Measurements from ENCODE around the gene FNBP1.
"Not testable (repeated sequence)": the region's sequence is repeated elsewhere in the genome, so short reads cannot be mapped to it uniquely, and the experiment has no call there.

Gene FNBP1

DNA sequence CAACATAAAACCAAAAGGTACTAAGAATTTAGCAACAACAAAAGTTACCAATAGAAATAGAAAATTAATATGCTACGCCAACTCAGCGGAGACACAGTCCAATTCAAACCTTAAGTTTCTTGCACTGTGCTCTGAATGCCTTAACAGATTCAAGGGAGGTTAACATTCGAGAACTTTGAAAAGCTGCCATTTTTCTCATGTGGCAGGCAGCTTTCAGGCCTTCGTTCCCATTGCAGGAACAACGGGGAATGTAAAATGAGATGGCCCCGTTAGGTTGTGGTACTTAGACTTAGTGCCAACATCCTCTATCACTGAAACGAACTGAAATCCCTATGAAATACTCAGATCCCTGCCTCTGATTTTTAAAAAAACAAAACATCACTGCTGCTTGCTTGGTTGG lies 22.4 kb downstream of the FNBP1 start:
- no peak for DNase-seq

DNA sequence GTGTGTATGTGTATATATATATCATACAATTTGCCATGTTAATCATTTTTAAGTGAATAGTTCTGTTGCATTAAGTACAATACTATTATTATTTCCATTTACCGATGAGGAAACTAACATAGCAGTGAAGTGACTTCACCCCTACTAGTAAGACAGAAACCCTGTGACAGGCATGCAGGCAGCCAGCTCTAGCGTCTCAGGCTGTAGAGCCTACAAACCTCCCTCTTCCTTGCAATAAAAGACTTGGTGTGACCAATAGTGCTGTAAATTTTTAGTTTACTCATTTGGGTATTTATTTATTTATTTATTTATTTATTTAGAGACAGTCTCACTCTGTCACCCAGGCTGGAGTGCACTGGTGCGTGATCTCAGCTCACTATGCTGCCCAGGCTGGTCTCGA lies 24.7 kb downstream of the FNBP1 start:
- no peak for DNase-seq

DNA sequence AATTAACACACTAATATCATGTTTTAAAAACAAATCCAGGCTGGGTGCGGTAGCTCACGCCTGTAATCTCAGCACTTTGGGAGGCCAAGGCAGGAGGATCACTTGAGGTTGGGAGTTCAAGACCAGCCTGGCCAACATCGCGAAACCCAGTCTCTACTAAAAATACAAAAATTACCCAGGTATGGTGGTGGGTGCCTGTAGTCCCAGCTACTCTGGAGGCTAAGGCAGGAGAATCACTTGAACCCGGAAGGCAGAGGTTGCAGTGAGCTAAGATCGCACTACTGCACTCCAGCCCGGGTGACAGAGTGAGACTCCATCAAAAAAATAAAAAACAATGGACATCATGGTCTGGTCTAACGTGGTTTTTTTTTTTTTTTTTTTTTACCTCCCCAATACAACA lies 25.5 kb downstream of the FNBP1 start:
- not testable (repeated sequence) for DNase-seq

DNA sequence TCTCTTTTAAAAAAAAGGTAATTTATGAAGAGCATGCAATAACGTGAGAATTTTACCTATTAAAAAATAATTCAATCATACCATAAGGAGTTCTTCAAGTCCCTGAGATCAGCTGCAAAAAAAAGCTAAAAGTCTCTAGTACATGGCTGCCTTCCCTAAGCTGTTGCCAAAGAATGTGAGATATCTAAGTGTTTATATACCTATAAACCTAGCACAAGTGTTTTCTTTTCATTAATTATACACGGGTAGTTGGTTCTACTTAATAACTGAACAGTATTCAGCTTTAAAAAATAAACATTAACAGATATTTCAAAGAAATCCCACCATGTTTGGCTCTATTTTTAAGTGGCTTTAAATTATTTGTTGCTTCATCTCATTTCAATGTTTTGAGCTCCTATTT lies 25.9 kb downstream of the FNBP1 start:
- no peak for DNase-seq

DNA sequence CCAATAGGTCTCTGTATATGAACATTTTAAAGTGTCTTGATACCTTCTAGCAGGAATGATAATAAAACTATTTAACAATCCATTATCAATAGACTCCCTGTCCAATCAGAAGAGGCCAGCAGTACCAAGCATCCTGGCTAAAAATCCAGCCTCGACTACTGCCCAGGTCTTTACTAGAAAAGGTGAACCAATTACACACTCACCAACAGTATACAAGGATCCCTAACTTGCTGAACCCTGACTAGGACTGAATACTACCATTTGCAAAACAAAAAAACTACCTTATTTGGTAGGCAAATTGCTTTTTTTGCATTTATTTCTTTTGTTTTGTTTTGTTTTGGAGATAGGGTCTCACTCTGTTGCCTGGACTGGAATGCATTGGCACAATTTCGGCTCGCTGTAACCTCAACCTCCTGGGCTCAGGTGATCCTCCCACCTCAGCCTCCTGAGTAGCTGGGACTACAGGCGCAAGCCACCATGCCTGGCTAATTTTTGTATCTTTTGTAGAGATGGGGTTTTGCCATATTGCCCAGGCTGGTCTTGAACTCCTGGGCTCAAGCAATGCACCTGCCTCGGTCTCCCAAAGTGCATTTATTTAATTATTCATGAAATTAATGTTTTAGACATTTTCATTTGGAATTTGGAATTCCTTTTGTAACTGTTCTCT lies 27.5 kb downstream of the FNBP1 start:
- no peak for DNase-seq

DNA sequence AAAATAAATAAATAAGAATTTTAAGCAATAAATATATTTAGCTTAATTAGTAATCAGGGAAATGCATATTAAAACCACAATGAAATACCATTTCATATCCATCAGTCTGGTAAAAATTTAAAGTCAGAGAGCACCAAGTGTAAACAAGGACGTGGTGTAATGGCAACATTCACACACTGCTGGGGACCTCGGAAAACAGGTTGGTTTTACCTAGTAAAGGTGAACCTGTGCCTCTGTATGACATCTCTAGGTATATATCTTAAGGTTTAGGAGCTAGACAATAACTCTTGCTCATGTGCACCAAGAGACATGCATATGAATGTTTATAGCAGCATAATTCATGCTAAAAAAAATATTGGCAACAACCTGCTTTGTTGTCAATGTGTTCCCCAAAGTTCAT lies 29.7 kb downstream of the FNBP1 start:
- DNase-seq, result no peak

DNA sequence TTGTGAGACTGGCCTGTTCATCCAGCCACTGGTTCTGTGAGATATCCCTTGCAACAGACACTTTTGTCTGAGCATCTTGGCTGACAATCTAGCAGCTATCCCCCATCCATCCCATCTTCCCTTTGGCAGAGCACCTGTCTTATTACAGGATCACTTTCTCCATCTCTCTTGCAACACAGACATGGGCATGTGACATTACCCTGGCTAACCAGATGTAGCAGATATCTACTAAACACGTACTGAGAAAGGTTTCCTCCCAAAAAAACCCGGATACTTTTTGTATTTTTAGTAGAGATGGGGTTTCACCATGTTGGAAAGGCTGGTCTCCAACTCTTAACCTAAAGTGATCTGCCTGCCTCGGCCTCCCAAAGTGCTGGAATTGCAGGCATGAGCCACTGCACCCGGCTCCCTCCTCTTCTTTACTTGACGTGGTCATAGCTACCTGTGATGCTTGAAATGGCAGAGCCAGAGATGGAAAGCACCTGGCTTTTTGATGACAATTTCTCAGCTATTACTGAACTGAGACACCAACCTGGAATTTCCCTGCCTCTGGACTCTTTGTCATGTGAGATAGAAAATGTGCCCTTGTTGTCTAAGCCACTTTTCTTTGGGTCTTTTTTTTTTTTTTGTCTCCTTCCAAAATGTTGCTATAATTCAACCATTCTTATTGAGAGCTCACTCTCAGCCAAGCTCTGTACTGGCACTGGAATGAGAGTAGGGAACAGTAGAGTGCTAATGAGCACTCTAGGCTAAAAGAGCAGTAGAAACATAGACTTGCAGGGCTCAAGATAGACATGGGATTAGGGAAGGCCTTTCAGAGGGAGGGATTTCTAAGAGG lies 32.6 kb downstream of the FNBP1 start:
- DNase-seq, result no peak

DNA sequence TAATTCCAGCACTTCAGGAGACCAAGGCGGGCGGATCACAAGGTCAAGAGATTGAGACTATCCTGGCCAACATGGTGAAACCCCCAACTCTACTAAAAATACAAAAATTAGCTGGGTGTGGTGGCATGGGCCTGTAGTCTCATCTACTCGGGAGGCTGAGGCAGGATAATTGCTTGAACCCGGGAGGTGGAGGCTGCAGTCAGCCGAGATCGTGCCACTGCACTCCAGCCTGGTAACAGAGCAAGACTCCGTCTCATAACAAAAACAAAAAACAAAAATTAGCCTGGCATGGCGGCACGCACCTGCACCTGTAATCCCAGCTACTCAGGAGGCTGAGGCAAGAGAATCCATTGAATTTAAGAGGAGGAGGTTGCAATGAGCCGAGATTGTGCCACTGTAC lies 33.4 kb downstream of the FNBP1 start:
- DNase-seq, result not testable (repeated sequence)

DNA sequence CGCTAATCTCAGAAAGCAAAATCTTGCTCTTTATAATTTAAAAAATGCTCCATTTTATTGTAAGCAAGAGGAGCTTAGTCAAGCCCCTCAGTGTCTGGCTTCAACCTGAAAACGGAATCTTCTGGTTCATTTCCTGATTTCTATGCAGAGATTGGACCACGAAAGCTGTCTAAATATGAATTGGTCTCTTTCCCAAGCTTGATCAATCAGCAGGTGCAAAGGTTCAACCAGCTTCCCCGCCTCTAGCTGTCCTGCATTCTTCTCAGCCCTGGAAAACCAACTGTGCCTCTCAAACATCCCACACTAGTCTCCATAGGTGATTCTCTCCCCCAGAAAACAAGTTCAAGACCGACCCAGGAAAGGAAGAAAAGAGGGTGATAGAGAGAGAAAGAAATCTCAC lies 34.5 kb downstream of the FNBP1 start:
- no peak for DNase-seq

DNA sequence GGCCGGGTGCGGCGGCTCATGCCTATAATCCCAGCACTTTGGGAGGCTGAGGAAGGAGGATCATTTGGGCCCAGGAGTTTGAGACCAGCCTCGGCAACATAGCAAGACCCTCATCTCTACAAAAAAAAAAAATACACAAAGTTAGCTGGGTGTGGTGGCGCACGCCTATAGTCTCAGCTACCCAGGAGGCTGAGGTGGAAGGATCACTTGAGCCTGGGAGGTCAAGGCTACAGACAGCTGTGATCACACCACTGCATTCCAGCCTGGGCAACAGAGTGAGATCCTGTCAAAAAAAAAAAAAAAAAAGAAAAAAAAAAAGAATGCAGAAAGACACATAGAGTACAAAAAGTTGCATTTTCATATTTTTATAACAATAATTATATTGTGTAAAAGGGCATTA lies 36.0 kb downstream of the FNBP1 start:
- not testable (repeated sequence) for DNase-seq

DNA sequence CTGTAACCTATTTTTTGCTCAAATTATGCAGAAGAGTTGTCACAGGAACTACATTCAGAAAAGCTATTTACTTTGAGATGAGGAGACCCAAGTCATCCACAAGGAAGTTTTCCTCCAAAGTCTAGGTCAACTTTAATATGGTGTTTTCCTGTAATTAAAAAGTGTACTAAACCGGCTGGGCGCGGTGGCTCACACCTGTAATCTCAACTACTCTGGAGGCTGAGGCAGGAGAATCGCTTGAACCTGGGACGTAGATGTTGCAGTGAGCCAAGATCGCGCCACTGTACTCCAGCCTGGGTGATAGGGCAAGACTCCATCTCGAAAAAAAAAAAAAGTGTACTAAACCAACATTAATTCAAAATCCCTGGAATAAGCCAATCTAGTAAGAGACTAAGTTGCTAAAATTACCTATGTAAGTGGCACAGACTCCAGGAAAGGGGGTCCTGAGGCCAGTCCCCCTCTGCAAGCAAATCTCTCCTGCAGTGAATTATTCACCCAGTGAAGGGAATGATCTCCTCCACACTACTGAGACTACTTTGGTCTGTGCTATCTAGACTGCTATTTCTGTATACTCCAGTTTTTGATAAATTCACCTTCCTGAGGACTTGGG lies 38.9 kb downstream of the FNBP1 start:
- DNase-seq, result no peak

DNA sequence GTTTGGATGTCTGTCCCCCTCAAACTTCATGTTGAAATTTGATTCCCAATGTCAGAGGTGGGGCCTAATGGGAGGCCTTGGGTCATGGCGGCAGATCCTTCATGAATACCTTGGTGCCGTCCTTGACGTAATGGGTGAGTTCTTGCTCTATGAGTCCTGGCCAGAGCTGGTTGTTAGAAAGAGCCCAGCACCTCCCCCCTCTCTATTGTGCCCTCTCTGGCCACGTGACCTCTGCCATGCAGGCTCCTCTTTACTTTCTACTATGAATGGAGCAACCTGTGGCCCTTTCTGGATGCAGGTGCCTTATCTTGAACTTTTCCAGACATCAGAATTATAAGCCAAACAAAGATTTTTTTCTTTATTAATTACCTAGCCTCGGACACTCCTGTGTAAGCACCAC lies 40.7 kb downstream of the FNBP1 start:
- no peak for DNase-seq

DNA sequence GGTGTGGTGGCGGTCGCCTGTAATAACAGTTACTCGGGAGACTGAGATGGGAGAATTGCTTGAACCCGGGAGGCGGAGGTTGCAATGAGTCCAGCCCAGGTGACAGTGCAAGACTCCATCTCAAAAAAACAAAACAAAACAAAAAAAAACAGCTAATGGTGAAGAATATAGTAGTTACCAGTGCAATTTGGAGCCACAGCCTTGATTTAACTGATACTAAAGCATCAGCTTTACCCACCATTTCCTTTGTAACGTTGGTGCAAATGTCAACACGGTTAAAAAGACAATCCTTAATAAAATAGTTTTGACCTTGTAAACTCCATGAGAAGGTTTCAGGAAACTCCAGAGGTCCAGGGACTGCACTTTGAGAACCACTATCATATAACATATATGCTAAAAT lies 41.8 kb downstream of the FNBP1 start:
- DNase-seq, result no peak

DNA sequence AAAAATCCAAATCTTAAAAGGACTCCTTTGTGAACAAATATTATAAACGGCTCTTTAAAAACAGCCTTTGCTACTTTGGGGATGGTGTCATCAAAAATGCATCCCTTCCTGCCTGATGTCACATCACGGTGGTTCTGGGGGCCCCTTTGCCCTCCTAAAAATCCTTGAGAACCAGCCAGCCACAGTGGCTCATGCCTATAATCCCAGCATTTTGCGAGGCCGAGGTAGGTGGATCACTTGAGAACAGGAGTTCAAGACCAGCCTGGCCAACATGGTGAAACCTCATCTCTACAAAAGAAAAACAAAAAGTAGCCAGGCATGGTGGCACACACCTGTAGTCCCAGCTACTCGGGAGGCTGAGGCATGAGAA lies 43.9 kb downstream of the FNBP1 start:
- no peak for DNase-seq

DNA sequence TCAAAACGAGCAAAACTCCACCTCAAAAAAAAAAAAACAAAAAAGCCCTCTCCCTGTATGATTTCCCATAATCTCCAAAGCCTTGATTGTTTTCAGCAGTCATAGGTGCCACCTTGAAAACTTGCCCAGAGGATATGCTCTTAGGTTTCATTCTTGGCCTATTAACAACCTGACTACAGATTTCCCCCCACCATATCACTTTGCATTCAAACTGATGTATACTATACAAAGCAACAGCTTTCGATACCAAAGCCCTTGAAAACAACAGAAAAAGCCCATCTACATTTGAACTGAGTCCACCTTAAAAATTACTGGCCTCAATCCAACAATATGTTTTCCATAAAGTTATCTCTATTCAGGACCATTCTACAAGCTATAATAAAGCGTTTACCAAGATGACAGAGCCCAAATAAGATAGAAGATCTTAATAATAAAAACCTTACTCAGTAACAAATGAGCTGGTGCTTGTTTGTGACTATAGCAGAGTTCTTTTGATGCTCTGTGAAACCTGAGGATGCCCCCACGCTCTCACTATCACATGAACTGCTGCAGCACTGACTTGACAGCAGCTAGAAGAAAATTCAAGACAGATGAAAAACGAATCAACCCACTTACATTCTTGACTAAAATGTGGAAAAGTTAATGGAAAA lies 44.4 kb downstream of the FNBP1 start:
- no peak for DNase-seq

DNA sequence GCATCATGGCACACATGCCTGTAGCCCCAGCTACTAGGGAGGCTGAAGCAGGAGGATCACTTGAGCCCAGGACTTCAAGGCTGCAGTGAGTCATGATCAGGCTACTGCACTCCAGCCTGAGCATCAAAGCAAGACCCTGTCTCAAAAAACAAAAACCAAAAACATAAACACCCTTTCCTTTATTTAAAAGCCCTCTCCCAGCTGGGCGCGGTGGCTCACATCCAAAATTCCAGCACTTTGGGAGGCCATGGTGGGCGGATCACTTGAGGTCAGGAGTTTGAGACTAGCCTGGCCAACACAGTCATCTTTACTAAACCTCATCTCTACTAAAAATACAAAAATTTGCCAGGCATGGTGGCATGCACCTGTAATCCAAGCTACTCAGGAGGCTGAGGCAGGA lies 45.3 kb downstream of the FNBP1 start:
- not testable (repeated sequence) for DNase-seq

DNA sequence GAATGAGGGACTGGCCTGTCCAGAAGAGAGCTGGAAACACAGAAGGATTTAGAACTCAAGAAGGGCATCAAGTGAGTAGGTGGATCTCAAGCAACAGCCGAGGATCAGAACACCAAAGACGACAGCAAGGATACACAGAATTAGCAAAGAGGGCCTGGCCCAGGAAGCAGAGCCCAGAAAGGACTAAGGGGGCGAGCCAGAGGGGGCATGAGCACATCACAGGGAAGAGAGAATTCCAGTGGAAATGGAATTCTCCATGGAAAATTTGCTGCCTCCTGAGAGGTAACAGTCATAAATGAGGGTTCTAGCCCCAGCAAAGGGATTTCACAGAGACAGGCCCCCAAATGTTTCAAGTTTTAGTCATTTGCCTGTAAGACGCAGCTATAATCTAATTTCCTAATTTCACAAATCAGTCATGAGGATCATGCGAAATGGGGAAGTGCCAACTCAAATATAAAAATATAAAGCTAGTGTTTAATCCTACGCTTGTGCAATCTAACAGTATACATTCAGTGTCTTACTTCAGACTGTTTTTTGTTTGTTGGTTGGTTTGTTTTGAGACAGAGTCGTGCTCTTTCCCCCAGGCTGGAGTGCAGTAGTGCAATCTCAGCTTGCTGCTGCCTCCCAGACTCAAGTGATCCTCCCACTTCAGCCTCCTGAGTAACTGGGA lies 46.7 kb downstream of the FNBP1 start:
- no peak for DNase-seq

DNA sequence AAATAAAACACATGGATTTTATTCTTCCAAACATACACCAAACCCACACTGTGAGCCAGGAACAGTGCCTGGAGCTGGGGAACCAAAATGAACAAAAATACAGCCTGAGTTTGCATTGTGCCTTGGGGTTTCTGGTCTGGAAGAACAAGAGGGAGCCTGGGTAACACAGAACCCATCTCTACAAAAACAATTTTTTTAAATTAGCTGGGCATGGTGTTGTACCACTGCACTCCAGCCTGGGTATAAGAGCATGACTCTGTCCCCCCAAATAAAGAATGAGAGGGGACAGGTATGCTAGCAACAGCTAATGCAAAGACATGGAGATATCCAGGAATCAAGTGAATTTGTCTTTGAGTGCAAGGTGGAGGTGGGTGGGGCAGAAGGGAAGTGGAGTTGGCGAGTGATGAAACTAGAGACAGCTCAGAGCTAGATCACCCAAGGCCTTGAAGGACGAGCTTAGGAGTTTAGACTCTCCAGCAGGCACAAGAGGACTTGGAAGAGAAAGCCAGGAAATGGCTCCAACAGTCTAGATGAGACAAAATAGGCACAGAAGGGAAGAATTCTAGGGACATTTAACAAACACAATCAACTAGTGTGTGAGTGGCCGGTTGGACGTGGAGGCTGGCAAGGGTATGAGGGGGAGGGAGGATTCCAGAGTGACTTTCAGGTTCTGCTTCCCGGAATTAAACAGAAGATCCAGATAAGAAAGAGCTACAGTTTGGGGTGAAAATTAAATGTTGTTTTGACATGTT lies 47.4 kb downstream of the FNBP1 start:
- DNase-seq, result no peak

DNA sequence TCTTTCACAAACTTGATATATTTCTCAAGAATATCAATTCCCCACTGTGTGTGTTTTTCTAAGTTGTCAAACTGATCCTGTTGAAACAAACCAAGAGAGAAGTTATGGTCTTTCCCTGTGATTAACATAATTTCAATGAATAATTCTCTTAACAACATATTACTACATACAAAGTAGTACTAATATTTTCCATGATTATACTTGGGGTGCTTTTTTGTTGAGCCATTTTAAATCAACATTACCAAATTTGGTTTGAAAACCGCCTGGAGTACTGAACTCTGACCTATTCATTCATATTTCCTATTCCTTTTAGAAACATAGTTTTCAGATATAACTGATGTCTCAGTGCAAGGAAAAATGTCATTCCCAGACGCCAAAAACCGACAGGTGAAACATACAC lies 48.1 kb downstream of the FNBP1 start:
- no peak for DNase-seq

DNA sequence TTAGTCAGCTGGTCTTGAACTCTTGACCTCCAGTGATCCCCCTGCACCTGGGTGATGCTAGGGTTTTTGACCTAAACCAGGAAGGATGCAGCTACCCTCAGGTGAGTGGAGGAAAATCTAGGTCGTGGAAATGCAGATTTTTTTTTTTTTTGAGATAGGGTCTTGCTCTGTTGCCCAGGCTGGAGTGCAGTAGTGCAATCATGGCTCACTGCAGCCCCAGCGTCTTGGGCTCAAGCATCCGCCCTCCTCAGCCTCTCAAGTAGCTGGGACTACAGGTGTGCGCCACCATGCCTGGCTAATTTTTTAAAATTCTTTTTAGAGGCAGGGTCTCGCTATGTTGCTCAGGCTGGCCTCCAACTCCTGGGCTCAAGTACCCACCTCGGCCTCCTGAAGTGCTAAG lies 51.9 kb downstream of the FNBP1 start:
- not testable (repeated sequence) for DNase-seq

DNA sequence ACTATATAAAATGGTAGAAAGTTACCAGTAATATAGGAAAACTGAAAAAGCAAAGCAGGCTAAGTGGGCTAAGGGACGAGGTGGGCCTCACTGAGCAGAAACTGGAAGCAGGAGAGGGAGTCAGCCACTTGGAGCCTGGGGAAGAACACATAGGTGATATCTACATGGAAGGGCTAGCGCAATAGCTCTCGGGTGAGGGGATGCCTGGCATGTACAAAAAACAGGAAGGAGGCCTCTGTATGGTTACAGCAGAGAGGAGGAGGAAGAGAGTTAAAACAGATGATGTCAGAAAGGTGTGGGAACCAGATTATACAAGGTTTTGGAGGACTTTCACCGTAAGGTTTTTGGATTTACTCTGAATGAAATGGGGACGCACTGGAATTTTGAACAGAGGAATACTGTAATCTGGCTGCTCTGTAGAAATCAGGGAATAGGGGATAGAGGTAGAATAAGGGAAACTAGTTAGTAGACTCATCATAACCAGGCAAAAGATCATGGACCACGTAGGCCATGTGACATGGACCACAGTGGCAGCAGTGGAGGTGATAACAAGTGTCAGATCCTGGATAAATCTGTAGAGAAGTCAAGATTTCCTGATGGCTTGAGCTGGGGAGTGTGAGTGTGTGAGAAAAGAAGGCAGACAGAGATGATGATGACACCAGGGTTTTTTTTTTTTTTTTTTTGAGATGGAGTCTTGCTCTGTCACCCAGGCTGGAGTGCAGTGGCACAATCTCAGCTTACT lies 52.5 kb downstream of the FNBP1 start:
- no peak for DNase-seq

DNA sequence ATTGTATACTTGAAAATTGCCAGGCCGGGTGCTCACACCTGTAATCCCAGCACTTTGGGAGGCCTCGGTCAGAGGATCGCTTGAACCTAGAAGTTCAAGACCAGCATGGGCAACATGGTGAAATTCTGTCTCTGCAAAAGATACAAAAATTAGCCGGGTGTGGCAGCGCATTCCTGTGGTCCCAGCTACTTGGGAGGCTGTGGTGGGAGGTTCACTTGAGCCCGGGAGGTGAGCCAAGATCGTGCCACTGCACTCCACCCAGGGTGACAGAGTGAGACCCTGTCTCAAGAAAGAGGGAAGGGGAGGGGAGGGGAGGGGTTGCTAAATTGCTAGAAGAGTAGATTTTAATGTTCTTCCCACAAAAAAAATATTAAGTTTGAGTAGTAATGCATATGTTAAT lies 53.2 kb downstream of the FNBP1 start:
- no peak for DNase-seq

Measured in DMS53 (cell line).